Airway epithelial cell (primary cell): Measurements from ENCODE around the gene MRE11. TPM values are rescaled to one million over a fixed set of nuclear protein-coding genes. Genes with fewer than 3 reads are reported as not detected.

Source experiments
- total RNA-seq: library from RNA; depleted of rRNA; stranded (reverse); fragments of >200 nt; gene quantifications from 2 replicates; pipeline ENCODE4 v1.2.3, GENCODE V29; 2015

MRE11 gene
- total RNA-seq = 10.6 and 10.8 TPM in 2 replicates

DNA sequence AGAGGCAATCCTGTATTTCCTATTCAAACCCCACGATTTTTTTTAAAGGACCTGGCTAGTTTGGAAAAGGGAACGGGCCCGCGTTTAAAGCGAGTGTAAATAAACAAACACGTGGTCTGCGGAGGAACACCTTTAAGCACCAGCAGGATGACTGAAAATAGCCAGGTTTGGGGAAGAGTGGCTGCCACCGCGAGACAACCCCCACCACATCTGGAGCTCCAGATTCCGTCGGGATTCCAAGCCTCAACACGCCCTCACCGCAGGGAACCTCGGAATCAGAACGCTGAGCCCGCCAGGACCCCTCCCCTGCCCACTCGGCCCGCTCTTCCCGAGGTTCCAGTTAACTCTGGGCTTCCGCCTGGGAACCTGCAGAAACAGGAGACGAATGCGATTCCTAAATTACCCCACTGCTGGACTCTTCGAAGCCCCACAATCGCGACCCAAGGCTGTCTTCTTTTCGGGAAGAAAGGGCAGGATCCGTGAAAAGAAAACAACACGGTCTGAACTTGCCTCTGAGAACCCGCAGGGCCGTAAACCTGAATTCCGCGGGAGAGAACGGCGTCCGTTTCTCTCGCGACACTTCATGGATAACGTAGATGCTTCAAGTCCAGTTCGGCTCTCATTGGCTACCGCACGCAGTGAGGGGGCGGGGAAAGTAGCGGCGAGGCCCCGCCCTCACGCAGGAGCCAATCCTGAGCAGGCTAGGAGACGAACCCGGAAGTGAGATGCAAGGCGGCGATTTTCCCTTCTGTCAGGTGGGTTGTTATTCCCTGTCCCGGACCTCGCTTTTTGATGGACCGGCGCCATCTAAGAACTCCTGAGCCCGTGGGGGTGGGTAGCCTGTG, at the start of gene MRE11, which contains the start of gene ANKRD49:
Gene MRE11, minus strand, starts transcription at position 564 of the 845 bp plus-strand sequence. CDS start 1,043 bp downstream, outside the sequence.
Gene ANKRD49, plus strand, starts transcription at position 704 of the 845 bp plus-strand sequence. CDS start 2,710 bp downstream, outside the sequence.

DNA sequence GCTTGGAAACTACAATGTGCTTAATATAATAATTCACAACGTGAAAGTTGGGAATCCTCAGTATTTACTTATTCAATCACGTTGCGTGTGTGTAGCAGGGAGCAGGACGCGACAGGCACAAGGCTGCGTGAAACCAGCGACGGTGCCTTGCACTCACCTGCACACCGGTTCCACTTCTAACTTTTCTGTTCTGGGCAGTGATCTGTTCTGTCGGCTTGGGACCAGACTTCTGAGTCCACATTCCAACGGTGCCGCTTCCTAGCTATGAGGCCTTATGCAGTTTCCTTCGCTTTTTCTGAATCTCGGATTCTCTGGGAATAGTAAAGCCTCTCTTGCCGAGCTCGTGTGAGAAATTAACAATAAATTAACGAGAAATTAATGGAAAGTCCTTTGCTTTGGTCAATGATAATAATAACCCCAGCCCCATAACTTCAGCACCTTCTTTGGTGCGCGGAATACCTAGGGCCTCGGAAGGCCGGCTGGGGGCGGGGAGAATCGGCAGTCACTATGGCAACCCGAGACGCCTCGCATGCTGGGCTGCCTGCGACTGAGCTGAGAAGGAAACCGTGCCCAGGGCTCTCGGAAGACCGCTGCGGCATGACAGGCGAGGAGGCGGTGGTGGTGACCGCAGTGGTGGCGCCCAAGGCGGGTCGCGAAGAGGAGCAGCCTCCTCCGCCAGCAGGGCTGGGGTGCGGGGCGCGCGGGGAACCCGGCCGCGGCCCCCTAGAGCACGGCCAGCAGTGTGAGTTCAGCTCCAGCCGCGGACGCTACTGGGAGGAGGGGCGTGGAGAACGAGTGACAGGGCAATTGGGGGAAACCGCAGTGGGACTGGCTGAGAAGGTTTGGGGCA, 18.5 kb upstream of the MRE11 start, which contains the start of gene C11orf97:
Gene C11orf97, plus strand, starts transcription at position 530 of the 850 bp plus-strand sequence. Its CDS starts 68 bp downstream, at position 598.

GRCh38 chr11:94400839-94401772, 92.5 kb downstream of the MRE11 start, which contains the start of gene GPR83:
Gene GPR83, minus strand, starts transcription at chr11:94401419. Its CDS starts 172 bp downstream, at chr11:94401247.

Other genes with a start within 250 kb of the MRE11 start
- not detected in 2 replicates for gene IZUMO1R, start 189.3 kb downstream of the MRE11 start, total RNA-seq
- 0.07 TPM in 1 of 2 replicates, not detected in the other for gene GPR83, start 92.4 kb downstream of the MRE11 start, total RNA-seq
- 7.7 and 10.2 TPM in 2 replicates for gene ANKRD49, start 140 bp upstream of the MRE11 start, total RNA-seq
- not detected in 2 replicates for gene C11orf97, start 18.6 kb upstream of the MRE11 start, total RNA-seq
- 2.0 and 2.4 TPM in 2 replicates for gene FUT4, start 50.1 kb upstream of the MRE11 start, total RNA-seq
- gene PIWIL4, start 73.5 kb upstream of the MRE11 start, total RNA-seq = 0.35 and 1.2 TPM in 2 replicates